Pons (tissue), 1 donor: ENCODE measurements around the gene HSBP1.
A peak's percentile ranks its signal among the peaks of the same experiment; 100 is the strongest.

Experiments
- DNase-seq: peaks from one replicate; pipeline ENCODE4 v3.0.0-alpha.2; 2016; ENCODE audit warnings: low spot score

The HSBP1 gene

DNA sequence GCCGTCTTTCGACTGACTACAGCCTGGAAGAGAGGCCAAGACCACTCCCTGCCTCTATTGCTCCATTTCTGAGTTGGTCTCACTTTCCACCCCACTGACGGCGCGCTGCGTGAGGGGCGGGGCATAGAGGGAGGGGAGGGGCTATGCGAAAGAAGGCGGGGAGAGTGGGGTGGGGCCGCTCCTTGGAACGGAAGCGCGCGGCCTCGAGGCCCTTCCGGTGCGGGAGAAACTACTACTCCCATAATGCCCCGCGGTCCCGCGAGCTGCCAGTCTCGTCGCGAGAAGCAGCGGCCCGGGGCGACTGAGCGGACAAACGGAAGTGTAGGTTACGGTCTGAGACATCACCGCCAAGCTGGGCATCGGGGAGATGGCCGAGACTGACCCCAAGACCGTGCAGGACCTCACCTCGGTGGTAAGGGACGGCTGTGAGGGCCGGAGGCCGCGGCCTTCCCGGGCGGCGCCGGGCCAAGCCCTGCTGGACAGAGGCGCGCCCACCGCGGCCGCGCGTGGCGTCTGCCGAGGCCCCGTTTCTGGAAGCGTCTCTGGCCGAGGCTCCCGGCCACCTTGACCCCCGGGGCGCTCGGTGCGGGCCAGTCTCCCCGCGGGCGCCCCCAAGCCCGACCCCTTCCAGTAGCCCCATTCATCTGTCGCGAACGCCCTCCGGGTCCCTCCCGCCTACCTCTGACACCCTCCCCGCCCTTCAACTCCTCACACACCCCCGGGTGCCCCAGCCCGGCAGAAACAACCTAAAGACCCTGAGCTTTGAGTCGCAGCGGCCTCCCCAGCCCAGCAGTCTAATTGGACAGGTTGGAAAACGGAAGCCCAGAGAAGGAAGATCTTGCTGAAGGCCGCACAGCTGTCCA lies at the start of gene HSBP1:
Gene HSBP1 (plus strand): TSS at position 269 of the 863 bp plus-strand sequence. CDS start 99 bp downstream, at position 368.
- peak; percentile 81 for DNase-seq

DNA sequence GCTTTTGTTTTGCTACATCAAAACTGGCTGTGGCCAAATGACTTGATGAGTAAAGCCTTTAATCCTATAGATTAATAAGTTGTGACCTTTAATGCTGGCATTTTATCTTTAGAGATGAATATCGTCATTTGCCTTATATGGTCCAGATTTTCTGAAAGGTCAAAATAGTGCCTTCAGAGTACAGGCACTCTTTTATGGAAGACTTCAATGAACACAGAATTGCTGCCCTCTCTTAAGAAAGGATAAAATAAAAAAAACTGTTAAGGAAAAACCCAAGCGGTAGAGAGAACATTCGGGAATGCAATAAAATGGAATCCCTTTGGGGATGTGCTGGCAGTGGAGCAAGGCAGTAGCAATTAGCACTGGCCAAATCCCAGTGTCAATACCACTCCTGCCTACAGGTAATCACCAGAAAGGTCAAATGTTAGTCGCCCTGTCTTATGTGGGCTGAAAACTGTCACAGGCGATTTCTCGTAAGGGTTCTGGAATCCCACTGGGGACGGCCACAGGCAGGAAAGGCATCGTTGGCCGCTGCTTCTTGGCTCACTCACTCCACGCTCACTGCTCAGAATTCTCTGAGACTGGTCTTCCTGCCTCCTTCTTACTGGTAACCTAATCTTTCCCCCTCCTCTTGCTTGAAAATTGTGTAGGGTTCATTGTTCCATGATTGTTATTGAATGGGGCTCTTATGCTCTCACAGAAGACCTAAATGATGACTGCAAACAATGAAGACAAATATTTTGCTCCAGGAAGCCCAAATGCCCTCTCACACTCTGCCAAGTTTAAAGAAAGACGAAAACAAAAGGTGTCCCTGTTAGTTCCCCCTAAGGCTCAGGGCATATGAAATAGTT lies 45.4 kb upstream of the HSBP1 start:
- DNase-seq = peak; percentile 86

DNA sequence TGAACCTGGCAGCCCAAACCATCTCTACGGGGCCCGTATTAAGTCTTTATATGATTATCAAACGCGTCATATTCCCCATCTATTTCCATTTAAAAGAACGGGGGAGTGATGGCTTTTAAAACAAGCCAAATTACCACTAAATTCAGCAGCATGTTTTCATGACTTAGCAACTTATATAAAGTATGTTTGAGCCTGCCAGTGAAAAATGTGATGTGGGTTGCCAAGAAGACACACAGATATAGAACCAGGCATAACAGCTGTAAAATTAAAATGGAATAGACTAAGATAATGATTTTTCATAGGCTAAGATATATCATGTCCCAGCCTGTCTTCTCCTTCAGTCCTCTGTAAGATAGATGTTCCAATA lies 44.8 kb upstream of the HSBP1 start:
- DNase-seq = no peak

DNA sequence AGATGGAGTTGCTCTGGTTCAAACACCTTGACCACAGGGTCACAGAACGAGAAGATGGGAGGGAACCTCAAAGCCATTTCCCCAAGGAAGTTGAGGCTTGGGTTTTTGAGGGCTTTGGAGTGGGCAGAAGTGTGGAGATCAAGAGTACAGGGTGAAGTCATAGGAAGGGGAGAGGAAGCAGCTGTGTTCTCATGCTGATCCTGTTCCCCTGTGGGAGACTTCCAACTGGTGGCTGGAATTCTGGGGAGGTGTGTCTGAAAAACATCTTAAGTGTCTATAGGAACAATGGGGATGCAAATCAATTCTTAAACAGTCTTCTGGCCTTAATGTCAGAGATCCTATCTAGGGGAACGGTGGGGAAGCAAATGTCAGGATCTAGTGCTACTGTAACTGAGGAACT lies 38.8 kb upstream of the HSBP1 start:
- DNase-seq = no peak

DNA sequence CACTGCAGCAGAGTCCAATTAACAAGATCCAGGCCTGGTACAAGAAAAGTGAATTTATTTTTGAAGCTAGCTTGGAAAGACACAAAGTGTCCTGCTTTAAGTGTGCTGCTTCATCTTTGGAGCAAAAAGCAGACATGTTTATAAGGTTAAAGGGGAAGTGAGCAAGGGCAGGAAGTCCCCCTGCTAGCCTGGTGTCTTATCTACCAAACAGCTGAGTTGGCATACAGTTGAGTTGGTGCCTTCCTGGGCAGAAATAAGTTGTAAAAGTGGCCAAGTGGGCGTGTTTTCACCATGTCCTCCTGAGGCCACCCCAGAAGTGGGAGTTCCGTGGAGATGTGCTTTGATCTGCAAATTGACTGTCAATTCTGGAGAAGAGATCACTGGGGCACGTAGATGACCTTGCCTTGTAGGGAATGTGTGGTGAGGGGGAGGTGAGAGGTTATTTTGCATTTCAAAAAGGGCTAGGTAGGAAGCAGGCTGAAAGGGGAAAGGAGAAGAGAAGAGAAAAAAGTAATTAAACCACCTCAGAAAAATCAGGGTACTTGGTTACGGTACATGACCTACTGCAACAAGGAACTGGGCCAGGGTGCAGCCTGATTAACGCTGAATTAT lies 38.3 kb upstream of the HSBP1 start:
- peak; percentile 53 for DNase-seq

DNA sequence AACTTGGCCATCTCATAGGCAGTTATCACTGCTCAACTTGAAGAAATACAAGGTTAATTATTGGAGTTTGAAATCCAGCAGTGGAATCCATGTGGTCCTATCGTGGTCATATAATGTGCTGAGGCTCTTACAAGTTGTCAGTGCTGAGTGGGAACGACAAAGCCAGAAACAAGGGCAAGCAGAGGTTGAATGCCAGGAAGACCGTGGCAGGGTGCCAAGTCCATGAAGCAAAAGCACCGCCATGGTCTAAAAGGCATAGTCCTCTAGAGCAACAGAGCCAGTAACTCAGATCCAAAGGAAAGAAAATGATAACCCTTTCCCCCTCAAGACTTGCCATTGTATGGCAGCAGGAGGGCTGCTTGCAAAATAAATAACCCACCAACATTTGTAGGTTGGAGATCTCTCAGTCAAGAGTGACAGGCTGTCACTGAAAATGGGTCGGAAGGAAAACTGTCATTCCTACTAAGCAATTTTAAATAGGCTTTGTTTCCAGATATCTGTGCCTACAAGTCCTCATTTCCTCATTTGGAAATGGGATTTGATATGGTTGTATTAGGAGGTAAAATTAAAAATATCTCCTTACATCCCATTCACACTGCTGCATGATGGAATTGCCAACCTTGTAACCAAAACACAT lies 36.4 kb upstream of the HSBP1 start:
- DNase-seq = peak; percentile 70

DNA sequence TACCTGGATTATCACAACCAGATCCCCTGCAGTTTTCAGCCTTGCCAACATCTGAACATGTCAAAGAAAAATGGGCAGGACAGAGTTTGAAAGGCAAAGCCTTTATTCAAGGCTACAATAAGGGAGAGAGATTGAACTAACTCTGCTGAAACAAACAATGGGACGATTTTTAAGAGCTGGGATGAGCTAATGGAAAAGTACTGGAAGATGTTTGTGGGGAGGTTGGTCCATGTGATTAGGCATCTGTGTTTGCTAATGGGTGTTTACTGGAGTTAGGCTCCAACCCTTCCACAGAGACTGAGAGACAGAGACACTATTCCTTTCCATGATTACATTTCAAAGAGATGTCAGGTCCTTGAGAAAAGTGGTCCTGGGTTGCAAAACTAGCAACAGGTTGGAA lies 35.0 kb upstream of the HSBP1 start:
- DNase-seq = peak; percentile 98

DNA sequence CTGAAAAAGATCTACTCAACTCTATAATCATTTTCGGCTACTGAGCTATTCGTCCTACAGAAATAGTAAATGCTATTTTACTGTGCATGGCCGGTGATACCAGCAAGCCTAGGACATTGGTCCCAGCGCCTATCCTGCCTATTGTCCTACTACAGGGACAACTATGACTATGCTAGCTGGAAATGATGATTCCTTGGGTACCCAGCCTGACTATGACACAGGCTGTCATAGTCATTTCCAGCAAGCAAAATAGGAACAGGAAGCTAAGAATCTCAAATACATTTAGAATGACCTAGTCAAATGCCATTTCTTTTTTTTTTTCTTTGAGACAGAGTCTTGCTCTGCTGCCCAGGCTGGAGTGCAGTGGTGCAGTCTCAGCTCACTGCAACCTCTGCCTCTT lies 33.7 kb upstream of the HSBP1 start:
- DNase-seq = no peak

DNA sequence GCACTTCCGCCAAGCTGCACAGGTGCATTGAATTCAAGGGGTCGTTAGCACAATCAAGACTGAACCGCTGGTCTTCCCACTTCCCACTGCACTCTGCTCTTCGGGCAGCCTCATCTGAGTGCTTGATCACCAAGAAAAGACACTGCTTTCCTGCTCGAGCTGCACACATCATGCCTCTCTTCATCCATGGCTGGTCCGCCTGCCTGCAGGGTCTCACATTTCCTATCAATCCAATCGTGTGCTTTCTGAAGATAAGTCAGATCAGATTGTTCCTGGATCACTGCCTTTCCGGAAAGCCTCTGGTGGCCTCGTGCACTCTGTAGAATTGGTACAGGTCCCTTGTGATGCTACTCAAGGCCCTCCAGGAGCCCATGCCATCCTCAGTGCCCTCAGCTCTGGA lies 30.8 kb upstream of the HSBP1 start:
- DNase-seq = no peak

DNA sequence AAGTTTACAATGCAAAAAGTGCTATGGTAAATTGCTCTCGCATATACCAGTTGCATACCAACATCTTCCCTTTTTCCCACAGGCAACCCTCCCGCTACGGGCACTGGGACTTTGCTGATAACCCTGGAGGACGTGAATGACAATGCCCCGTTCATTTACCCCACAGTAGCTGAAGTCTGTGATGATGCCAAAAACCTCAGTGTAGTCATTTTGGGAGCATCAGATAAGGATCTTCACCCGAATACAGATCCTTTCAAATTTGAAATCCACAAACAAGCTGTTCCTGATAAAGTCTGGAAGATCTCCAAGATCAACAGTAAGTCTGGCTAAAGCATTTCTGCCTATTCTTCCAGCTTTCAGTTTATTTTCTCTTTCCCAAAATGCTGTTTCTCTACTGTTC lies 27.9 kb upstream of the HSBP1 start:
- DNase-seq = peak; percentile 72

DNA sequence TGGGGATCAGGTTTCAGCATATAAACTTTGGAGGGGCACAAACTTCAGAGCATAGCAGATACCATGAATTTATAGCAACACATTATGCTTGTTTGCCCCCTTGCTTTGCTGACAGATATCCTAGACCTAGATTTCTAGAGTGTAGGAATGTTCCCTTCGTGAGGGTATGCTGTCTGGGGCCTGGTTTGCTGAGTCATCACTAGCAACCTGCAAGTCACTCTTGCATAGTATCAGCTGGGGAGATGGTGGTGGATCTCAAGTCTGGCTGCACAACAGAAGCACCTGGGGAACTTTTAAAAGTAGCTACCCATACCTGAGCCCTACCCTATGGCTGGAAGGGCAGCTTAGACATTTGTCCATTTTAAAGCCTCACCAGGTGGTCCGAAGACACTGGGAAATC lies 22.3 kb upstream of the HSBP1 start:
- no peak for DNase-seq

DNA sequence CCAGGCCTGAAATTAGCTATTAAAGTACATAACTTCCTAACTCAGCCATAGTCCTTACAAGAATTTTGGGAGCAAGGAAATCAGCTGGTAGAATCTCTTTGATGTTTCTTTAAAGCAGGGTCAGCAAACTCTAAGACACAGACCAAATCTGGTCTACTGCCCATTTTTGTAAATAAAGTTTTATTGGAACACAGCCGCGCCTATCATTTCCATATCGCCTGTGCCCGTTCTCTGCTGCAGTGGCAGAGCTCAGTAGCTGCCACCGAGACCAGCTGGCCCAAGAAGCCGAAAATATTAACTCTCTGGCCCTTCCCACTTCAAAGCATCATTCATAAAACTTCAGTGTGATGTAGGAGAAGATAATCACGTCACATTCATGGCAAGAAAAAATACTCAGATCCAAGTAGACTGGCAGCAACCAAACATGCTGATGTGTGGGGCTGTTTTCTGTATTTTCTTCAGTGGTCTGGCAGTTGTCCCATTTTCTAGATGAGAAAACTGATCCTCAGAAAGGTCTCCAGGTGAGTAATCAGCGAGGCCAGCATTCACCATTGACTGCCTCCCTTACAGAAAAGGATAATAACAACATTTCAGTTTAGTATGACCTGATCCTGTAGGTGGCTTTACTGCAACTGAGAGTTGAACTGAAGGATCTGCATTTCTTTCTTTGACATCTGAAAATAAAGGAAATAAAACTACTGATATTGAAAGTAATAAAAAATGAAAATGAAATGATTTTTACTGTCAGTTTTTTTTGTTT lies 18.0 kb upstream of the HSBP1 start:
- DNase-seq = no peak

DNA sequence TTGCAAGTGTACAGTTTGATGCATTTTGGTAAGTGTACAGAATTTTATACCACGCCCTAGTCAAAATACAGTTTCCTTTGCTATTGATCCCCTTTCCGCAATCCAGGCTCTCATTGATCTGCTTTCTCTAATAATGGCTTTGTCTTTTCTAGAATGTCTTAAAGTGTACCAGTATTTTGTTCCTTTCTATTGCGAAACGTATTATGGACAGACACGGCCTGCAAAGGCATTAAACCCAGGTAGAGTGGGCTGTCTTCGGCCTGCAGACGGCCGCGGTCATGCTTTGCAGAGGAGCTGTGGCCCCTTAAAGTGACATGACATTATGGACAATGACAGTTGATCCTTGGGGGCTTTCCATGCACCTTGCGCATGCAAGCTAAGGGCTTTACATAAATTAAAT lies 15.9 kb upstream of the HSBP1 start:
- DNase-seq = no peak

DNA sequence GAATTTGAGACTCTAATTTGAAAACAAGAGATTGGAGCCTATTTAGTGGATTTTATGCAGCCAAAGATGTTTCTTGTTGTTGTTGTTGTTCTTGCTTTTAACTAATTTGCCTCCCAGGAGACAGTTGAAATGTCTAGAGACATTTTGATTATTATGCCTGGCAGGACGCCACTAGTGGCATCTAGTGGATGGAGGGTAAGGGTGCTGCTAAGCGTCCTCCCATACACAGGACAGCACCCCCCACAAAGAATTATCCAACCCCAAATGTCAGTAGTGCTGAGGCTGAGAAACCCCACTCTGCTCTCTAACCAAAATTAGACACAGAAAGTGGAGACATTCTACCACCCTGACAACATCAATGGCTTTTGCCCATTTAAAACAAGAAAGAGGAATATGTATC lies 15.4 kb upstream of the HSBP1 start:
- no peak for DNase-seq

DNA sequence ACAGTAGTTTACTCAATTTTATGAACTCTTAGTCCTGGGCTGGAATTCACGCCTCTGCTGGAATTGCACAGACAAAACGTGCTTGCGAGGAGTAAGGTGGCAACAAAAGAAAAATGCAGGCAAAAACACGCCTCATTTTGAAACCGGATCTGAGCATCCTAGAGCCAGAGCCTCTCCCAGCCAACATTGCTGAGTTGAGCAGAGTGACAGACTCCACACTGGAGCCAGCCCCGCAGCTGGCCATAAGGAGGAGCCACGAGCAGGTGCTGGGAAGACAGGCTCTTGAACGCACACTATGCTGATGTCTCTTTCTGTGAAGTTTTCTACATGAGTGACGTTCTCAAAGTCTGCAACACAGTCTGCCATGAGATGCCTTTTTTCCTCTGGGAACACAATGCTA lies 14.6 kb upstream of the HSBP1 start:
- no peak for DNase-seq

DNA sequence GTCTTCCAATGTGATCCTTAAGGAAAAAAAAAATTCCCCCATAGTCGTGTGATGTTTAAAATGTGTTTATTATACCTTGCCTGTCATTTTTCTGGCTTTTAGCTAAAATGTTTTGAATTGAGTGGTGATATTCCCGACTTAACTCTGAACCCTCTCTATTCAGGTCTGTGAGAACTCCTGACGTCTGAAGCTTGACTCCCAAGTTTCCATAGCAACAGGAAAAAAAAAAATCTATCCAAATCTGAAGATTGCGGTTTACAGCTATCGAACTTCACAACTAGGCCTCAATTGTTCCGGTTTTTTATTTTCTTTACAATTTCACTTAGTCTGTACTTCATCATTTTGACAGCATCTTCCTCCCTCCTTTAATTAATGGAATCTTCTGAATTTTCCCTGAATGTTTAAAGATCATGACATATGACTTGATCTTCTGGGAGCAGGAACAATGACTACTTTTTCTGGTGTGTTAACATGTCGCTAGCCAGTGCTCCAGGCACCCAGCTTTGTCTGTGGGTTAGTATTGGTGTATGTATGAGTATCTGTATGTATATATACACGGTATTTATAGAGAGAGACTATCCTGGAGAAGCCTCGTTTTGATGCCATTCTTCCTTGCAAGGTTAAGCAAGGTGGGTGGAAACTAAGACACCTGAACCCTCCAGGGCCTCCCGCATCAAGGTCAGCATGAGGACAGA lies 12.8 kb upstream of the HSBP1 start:
- DNase-seq = no peak

DNA sequence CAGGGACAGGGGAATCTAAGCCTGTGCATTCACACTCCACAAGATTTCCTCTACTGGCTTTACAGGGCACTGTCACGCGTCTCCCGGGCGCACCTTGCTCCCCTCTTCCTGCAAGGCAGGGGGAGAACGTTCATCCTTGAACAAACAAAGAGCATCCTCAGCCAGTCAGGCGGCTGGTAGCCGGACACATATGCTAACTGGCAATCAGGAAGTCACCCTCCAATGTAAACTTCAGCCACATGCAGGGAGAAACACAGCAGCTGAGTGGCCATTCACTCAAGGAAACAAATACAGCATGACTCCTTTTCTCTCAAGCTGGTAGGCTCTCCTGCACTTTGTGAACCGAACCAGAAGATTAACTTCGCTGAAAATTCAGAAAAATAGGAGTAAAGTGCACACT lies 10.8 kb upstream of the HSBP1 start:
- no peak for DNase-seq

DNA sequence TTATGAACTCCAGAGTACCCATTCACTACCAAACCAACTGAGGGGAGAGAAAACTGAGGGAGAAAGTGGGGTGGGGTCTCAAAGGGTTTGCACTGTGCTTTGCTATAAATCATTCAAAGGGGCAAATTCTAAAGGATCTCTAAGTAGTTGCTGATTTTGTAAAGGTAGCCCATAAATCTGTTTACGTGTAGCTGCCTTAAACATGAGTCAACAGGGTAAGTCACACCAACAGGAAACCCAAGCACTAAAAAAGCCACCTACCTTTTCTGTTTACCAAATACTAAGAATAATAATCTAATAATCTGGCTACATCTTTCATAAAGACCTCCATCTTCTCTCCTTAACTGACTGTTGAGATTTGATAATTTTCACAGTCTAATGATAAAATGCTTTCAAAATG lies 8.4 kb upstream of the HSBP1 start:
- no peak for DNase-seq

DNA sequence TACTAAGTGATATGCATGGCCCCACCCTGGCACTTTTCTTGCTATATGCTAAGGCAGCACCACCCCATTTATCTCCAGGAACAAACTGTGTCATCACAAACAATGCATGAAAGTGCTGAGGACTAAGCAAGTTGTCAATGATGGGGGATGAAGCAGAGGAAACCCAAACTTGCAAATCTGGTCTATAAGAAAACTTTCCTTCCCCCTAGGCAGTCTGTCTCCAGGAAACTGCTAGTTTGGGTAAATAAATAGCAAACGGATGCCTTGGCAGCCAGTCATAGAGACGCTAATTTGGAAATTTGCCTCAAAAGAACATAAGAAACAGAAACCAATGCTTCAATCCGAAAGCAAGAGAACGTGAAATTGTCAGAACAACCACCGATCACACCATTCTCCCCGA lies 5.6 kb upstream of the HSBP1 start:
- peak; percentile 33 for DNase-seq

DNA sequence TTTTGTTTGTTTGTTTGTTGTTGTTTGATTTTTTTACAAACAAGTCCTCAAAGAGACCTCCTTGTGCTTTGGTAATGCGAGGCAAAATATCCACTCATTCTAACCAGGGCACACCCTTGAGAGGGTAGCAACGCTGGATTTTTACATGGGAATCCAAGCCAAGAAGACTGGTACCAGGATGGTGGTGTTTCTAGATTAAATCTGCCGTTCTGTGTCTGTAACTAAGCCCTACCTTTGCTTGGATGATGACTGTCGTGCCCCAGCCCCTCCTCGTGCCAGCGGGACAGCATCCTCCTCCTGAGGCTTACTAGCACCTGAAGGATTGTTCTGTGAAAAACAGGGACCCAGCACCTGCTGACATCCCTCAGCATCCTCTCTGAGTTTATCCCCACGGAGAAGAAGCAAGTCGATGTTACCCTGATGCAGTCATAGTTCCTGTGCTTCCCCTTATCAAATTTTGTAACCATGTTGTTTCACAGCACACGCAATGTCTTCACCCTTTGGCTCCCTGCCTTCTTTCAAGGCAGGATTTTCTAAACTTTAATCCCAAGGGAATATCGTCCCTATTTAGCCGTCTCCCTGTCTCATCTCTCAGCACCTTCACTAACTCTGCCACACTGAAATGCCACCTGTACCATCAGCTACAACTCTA lies 5.1 kb upstream of the HSBP1 start:
- DNase-seq = no peak
